ENCODE data around the gene JOSD2.

Gene JOSD2

DNA sequence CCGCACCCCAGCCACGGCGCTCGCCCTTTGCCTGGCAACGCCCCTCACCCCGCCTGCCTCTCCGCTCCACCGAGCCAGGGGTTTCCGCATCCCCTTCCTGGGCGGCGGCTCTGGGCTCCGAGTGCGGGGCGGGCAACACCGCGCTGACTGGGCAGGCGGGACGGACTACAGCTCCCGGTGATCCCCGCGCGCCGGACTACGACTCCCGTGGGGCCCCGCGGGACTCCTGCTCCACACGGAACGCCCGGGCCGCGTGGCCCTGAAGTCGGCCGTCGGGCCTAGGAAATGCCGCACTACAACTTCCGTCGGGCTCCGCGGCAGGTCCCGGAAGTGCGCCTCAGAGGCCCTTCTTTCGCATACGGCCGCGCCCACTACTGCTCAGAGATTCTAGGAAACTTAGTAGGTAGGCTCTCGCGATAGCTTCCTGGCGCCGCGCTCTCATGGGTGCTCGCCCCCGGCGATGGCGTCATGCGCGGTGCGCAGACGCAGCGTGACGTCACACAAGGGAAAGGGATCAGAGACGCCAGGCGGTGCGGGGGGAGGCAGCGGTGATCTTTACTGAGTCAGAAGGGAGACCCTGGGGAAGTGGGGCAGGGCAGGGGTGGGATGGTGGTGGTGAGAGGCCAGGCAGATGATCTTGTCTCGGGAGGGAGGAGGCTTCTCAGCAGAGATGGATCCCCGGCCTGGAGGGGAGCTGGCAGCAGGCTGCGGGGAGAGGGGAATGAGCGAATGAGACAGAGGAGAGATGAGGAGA, at the start of gene JOSD2:
TSS of gene JOSD2 (minus strand) at position 123 of the 754 bp plus-strand sequence. CDS start 760 bp downstream, outside the sequence.
- peak; percentile 98 for DNase-seq (ENCODE audit: low spot score)

GRCh38 chr19:50559636-50560035, 48.6 kb upstream of the JOSD2 start:
- no peak for DNase-seq (ENCODE audit: low spot score)

DNA sequence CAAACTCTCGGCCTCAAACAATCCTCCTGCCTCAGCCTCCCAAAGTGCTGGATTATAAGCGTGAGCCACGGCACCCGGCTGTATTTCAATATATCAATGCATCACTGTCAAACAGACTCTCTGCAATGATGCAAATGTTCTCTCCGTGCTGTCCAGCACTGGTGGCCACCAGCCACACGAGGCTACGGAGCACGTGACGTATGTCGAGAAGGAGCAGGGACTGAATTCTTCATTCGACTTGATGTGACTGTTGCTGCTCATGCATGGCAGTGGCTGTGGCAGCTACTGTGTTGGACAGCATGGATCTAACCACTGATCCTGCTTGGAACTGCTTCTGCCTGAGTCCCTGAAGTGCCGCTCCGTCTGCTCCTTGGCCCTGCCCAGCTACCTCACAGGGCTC, 47.5 kb upstream of the JOSD2 start:
- DNase-seq (ENCODE audit: low spot score): peak; percentile 37

GRCh38 chr19:50558039-50558438, 47.0 kb upstream of the JOSD2 start:
- no peak for DNase-seq (ENCODE audit: low spot score)

DNA sequence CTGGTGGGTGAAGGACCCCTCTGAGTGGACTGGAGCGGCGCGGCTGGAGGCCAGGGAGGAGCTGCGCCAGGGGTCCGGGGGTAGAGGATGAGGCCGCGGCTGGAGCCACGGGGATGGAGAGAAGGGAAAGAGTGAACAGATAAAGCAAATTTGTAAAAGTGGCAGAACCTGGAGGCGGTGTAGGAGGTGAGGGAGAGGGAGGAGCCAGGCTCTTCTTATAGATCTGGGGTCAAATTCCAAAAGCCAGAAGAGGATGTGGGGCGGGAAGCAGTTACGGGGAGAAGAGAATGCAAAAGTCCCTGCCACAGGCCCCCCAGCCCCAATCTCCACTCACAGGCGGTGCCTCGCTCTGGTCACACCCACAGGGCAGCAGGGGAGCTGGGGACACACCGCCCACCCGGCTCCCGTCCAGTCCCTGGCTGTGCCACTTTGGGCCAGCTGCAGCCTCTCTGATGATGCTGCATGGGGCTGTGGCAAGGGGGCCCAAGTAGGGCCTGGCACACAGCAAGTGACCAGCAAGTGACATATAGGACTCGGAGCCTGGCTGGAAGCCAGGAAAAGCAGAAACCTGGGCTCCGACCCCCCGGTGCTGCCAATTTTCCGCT, 46.1 kb upstream of the JOSD2 start:
- DNase-seq (ENCODE audit: low spot score): peak; percentile 62

DNA sequence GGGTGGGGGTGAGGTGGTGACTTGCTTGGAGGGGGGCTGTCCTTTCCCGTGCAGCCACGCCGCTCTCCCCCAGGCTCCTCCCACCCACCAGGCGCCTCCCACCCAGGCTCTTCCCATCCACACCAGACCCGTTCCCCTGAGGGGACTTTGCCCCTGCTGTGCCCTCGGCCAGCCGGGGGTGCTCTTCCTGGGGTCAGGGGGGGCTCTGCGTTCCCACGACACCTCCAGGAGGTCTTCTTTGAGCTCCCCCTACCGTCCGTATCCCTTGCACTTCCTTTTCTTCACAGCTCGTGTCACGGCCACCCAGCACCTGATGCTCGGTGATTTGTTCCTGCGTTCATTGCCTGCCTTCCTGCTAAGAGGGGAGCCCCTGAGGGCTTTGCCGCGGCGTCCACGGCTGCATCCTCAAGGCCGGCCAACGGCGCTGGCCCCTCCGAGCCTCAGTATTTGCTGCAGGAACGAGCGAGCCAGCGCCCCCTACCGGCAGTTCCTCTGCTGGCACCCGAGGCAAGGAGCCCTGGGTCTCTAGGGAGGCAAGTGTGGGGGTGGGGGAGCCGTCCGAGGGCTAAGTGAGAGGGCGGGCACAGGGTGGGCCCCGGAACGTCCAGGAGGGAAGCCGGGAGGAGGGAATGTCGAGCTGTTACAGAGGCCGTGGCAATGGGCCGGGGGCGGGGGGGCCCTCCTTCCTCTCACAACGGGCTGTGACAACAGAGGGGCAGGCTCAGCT, 45.5 kb upstream of the JOSD2 start:
- DNase-seq (ENCODE audit: low spot score): peak; percentile 97

DNA sequence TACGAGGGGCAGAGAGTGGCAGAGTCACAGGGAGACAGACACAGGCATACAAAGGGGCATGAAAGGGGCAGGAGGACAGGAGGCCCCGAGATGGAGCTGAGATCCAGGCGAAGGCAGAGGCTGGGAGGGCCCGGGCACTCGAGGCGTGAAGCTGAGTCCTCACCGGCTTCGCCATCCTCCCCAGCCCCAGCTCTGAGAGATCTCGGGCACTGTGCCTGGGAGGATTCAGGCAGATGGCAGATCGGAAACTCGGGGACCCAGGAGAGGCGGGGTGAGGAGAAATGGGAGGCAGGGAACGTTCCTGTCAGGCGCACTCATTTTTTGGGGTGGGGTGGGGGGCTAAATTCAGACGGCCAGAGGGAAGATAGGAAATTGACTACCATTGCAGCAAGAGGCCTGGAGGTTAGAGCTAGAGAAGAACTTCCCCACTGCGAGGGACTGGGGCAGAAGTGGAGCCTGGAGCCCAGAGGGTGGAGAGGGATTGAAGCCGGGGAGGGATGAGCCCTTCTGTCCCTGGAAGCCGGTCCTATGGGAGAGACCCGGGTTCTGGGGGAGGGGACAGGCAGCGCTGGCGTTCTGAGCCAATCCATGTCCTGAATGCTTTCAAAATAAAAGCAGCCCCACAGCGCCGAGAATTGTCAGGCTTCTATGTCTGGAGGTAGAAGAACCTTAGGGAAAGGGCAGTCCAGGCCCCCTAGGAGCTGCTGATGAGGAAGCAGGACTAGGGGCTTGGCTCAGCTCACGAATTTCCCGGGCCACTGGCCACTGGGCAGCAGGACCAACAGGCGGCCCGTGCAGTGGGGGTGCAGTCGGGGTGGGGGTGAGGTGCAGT, 44.7 kb upstream of the JOSD2 start:
- peak; percentile 64 for DNase-seq (ENCODE audit: low spot score)

DNA sequence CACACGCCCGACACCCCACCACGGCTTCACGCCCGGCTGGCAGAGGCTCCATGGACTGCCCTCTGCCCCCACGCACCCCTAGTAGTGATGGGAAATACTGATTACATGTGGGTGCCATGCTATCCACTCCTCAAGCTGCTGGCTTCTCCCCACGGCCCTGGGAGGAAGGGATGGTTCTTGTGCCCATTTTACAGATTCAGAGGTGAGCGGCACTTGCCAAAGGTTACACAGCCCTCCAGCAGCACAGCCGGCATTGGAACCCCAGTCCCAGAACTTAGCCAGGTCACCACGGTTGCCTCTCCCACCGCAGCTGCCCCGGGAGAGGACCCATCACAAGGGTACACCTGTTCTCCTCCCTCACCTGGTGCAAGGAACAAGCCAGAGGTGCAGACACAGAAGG, 44.0 kb upstream of the JOSD2 start:
- peak; percentile 39 for DNase-seq (ENCODE audit: low spot score)

DNA sequence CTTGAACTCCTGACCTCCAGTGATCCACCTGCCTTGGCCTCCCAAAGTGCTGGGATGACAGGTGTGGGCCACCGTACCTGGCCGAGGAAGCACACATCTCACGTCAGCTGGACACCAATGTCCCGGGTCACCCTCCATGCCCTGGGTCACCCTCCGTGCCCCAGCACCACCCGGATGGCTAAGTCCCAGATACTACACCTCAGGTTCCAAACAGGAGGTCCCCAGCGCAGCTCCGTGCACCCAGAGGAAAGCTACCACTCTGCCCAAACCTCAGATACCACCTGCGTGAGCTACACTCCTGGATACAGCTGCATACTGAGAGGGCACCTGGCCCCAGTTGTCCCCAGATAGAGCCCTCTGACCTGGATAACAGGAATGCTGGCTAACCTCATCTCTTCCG, 43.2 kb upstream of the JOSD2 start:
- DNase-seq (ENCODE audit: low spot score): peak; percentile 36

GRCh38 chr19:50553134-50553703, 42.2 kb upstream of the JOSD2 start:
- peak; percentile 41 for DNase-seq (ENCODE audit: low spot score)

DNA sequence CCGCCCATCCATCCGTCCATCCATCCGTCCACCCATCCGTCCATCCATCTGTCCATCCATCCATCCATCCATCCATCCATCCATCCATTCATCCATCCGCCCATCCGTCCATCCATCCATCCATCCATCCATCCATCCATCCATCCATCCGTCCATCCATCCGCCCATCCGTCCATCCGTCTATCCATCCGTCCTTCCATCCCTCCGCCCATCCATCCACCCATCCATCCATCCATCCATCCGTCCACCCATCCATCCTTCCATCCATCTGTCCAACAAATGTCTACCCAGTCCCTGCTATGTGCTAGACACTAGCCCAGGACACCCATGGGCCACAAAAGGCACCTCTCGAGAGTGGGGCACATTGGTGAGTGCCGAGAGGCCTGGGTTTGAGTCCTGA, 41.5 kb upstream of the JOSD2 start:
- DNase-seq (ENCODE audit: low spot score): peak; percentile 46

- peak; percentile 65 for DNase-seq (ENCODE audit: low spot score)
Measured at GRCh38 chr19:50551715-50552187, 40.8 kb upstream of the JOSD2 start.

DNA sequence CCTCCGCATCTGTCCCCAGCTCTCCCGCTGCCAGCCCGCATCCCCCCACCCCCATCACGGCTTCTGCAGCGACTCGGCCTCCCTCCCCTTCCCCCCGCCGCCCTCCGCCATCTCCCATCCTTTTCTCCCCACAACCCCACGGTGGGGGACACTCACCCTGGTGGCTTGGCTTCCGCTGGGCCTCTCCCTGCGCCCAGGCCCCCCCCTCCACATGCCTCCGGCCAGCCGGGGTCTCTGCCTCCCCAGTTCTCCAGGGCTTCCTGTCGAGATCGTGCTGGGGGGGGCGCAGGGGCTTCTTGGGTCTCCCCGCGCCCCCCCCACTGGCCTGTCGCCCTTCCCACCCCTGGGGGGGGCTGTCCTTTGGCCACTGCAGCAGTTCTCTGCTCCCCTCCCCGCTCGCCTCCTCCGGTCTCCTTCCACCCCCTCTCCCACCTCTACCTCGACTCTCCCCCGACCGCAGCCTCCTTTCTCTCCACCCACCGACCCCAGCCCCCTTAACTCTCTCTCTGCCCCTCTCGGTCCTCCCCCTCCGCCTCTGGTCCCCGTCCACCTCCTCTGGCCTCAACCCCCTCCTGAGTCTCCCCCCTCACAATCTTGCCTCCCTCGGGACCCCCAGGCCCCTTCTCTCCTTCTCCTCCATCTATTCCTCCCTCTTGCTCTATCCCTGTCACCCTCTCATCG, 40.2 kb upstream of the JOSD2 start:
- peak; percentile 51 for DNase-seq (ENCODE audit: low spot score)

- DNase-seq (ENCODE audit: low spot score): no peak
Measured at GRCh38 chr19:50550594-50550966, 39.6 kb upstream of the JOSD2 start.

- DNase-seq (ENCODE audit: low spot score): no peak
Measured at GRCh38 chr19:50549927-50550593, 39.1 kb upstream of the JOSD2 start.

GRCh38 chr19:50549059-50549926, 38.3 kb upstream of the JOSD2 start:
- DNase-seq (ENCODE audit: low spot score): no peak

DNA sequence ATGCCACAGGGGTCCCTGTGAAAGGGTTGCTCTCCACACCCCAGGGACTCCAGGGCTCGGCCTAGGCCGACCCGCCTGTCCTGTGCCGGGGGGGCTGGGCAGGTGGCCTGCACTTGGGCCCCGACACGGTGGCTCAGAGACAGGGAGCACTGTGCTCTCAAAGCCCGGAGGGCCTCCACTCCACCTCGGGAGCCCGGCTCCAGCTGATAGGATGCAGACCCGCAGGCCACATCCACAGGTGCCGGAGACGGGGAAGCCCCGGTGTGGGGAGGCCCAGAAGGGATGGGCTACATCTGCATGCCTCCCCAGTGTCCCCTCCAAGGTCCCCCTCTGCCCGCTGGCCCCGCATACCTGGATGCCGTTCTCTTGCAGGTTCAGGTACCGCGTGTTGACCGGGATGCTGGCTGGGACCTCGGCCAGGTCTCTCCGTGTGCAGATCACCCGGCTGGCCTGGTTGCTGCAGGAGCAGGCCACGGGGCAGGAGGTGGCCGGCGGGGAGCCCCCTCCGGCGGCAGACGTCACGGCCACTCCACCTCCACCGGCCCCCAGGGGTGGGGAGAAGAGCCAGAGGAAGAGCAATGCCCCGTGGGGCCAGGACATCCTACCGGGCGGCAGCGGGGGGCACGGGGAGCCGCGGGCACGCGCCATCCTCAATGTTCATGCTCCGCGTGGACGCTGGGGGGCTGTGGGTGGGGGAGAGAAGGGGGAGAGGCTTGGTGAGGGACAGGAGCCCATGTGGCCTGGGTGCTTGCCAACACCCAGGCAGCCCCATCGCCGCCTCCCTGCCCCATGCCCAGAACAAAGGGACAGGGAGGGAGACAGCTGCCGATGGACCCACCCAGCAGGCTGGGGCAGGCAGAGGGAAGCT, 37.4 kb upstream of the JOSD2 start:
- no peak for DNase-seq (ENCODE audit: low spot score)

- DNase-seq (ENCODE audit: low spot score): no peak
Measured at GRCh38 chr19:50547385-50548190, 36.6 kb upstream of the JOSD2 start.
